Measurements from ENCODE around the gene RGS12. TPM values are rescaled to one million over a fixed set of nuclear protein-coding genes. Genes with fewer than 3 reads are reported as not detected.

The RGS12 gene, protein sequence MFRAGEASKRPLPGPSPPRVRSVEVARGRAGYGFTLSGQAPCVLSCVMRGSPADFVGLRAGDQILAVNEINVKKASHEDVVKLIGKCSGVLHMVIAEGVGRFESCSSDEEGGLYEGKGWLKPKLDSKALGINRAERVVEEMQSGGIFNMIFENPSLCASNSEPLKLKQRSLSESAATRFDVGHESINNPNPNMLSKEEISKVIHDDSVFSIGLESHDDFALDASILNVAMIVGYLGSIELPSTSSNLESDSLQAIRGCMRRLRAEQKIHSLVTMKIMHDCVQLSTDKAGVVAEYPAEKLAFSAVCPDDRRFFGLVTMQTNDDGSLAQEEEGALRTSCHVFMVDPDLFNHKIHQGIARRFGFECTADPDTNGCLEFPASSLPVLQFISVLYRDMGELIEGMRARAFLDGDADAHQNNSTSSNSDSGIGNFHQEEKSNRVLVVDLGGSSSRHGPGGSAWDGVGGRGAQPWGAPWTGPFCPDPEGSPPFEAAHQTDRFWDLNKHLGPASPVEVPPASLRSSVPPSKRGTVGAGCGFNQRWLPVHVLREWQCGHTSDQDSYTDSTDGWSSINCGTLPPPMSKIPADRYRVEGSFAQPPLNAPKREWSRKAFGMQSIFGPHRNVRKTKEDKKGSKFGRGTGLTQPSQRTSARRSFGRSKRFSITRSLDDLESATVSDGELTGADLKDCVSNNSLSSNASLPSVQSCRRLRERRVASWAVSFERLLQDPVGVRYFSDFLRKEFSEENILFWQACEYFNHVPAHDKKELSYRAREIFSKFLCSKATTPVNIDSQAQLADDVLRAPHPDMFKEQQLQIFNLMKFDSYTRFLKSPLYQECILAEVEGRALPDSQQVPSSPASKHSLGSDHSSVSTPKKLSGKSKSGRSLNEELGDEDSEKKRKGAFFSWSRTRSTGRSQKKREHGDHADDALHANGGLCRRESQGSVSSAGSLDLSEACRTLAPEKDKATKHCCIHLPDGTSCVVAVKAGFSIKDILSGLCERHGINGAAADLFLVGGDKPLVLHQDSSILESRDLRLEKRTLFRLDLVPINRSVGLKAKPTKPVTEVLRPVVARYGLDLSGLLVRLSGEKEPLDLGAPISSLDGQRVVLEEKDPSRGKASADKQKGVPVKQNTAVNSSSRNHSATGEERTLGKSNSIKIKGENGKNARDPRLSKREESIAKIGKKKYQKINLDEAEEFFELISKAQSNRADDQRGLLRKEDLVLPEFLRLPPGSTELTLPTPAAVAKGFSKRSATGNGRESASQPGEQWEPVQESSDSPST (N-terminal part only)
- total RNA-seq (2014; rRNA removed; shearing (Covaris generic)) = 26.3 and 34.0 TPM in 2 replicates

GRCh38 chr4:3292571-3293400 lies at the start of gene RGS12:
TSS of gene RGS12 (plus strand) at chr4:3293021. CDS start at chr4:3316171, 23,150 bp downstream.
- no peaks in the 10 kb centered on the region for H3K36me3 ChIP-seq
- H3K4me1 ChIP-seq = no peaks in the 10 kb centered on the region; the same call in 1 of the 2 replicates
- H3K9me3 ChIP-seq (replicated peaks) = no peaks in the 10 kb centered on the region
- DNase-seq = peak; percentile 96 to 97
- no peaks in the 10 kb centered on the region; the same call in 1 of the 2 replicates for H3K27me3 ChIP-seq
- H3K4me3 ChIP-seq = peak within 1 kb of the TSS; percentile 82
- peak within 1 kb of the TSS; percentile 40 for H3K27ac ChIP-seq

DNA sequence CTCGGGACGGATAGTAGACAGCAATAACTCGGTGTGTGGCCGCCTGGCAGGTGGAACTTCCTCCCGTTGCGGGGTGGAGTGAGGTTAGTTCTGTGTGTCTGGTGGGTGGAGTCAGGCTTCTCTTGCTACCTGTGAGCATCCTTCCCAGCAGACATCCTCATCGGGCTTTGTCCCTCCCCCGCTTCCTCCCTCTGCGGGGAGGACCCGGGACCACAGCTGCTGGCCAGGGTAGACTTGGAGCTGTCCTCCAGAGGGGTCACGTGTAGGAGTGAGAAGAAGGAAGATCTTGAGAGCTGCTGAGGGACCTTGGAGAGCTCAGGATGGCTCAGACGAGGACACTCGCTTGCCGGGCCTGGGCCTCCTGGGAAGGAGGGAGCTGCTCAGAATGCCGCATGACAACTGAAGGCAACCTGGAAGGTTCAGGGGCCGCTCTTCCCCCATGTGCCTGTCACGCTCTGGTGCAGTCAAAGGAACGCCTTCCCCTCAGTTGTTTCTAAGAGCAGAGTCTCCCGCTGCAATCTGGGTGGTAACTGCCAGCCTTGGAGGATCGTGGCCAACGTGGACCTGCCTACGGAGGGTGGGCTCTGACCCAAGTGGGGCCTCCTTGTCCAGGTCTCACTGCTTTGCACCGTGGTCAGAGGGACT lies 49.6 kb upstream of the RGS12 start:
- peaks cover 13% of the 10 kb centered on the region for H3K36me3 ChIP-seq
- no peak for DNase-seq
- no peaks in the 10 kb centered on the region for H3K27me3 ChIP-seq
- no peaks in the 10 kb centered on the region for H3K4me1 ChIP-seq
- no peak overlapping the region for H3K27ac ChIP-seq
- H3K4me3 ChIP-seq = no peak overlapping the region
- no peaks in the 10 kb centered on the region for H3K9me3 ChIP-seq (replicated peaks)

DNA sequence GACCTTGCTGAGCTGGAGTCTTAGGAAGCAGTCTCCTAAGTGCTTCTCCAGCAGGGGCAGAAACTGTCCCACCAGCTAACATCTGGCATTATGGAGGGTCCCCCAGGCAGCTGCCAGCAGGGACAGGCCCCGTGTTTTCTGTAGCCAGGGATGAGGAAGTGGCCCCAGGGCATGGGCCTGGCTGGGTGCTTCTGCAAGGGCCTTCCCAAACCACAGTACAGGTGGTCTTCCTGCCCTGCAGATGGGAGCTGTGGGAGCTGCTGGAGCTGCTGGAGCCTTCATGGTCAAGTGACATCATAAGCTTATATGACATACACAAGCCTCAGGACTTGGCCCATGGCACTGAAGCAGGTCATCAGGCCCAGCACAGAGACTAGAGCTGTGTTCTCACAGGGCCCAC lies 48.8 kb upstream of the RGS12 start:
- Histone ChIP-seq H3K36me3 (peaks cover 13% of the 10 kb centered on the region), H3K27me3 (no peaks in the 10 kb centered on the region), H3K9me3 (replicated peaks) (no peaks in the 10 kb centered on the region), H3K27ac (no peak overlapping the region), H3K4me3 (no peak overlapping the region), H3K4me1 (no peaks in the 10 kb centered on the region)
- peak in 1 of 2 experiments; percentile 22 for DNase-seq

DNA sequence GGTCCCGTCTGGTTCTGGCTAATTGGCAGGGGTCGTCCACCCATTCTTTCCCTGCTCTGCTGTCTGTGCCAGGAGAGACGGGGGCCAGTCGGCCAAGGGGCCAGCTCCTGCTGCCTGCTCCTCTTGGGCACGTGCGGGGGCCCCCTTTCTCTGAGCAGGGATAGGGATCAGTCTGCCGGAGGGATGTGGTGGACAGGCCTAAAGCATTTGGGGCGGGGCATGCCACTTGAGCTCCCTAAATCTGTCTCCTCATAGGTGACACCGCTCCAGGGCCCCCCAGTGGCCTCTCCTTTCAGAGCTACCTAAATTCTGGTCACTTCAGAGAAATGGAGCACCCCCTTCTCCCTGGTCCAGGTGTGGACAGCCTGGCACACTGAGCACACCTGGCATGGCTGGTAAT lies 48.1 kb upstream of the RGS12 start:
- H3K36me3 ChIP-seq = peaks cover 9% of the 10 kb centered on the region
- H3K27me3 ChIP-seq = no peaks in the 10 kb centered on the region
- no peak overlapping the region for H3K4me3 ChIP-seq
- no peak for DNase-seq
- H3K9me3 ChIP-seq (replicated peaks) = no peaks in the 10 kb centered on the region
- no peak overlapping the region for H3K27ac ChIP-seq
- no peaks in the 10 kb centered on the region for H3K4me1 ChIP-seq

- Histone ChIP-seq H3K4me1 (no peaks in the 10 kb centered on the region), H3K4me3 (no peak overlapping the region), H3K9me3 (replicated peaks) (no peaks in the 10 kb centered on the region), H3K36me3 (peaks cover 3% of the 10 kb centered on the region; the same call in 1 of the 2 replicates), H3K27me3 (no peaks in the 10 kb centered on the region), H3K27ac (no peak overlapping the region)
- no peak for DNase-seq
Observed at GRCh38 chr4:3245676-3246075, 47.1 kb upstream of the RGS12 start.

- Histone ChIP-seq H3K4me3 (no peak overlapping the region), H3K9me3 (replicated peaks) (no peaks in the 10 kb centered on the region)
Observed at GRCh38 chr4:3246458-3247398, 46.1 kb upstream of the RGS12 start.

DNA sequence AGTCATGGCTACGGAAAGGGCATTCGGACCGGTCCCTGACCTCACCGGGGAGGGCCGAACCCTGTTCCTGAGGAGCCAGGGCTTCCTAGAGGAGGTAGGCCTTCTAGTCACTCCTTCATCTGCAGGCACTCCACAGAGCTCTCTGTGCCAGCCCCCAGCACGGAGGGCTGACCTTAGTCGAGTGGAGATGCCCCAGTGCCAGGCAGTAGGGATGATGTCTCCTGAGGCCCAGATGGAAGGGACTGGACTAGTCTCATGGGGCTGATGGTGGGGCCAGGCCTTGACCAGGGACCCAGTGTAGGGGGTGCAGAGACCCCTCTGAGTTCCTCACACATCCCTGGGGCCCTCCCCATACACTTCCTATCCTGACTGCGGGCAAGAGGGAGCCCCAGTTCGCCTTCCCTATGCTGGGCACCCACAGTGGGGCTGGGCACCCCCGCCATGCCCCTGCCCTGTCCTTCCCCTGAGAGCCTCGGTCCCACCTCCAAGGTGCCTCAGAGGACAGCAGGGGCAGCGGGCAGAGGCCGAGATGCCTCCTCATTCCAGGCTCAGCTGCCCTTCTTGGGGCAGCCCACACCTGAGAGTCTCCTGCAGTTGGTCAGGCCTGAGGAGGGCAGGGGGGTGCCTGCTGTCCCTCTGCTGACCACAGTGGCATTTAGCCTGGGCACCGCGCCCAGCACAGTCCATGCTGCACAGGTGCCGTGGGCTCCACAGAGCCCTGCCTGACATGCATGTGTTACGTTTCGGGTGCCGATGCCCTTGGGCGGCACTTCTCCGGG lies 45.2 kb upstream of the RGS12 start:
- Histone ChIP-seq H3K9me3 (replicated peaks) (no peaks in the 10 kb centered on the region), H3K36me3 (no peaks in the 10 kb centered on the region), H3K27me3 (no peaks in the 10 kb centered on the region), H3K4me3 (no peak overlapping the region), H3K4me1 (no peaks in the 10 kb centered on the region), H3K27ac (no peak overlapping the region)
- no peak for DNase-seq

More at GRCh38 chr4:3246458-3247398, 46.1 kb upstream of the RGS12 start:
- Histone ChIP-seq H3K27ac (no peak overlapping the region), H3K27me3 (no peaks in the 10 kb centered on the region), H3K4me1 (no peaks in the 10 kb centered on the region), H3K36me3 (no peaks in the 10 kb centered on the region)
- DNase-seq = no peak

- no peaks in the 10 kb centered on the region for H3K4me1 ChIP-seq
- no peak overlapping the region for H3K4me3 ChIP-seq
- H3K9me3 ChIP-seq (replicated peaks) = no peaks in the 10 kb centered on the region
- no peak for DNase-seq
- H3K27me3 ChIP-seq = no peaks in the 10 kb centered on the region
- H3K27ac ChIP-seq = no peak overlapping the region
- H3K36me3 ChIP-seq = no peaks in the 10 kb centered on the region
Observed at GRCh38 chr4:3248178-3248480, 44.7 kb upstream of the RGS12 start.

DNA sequence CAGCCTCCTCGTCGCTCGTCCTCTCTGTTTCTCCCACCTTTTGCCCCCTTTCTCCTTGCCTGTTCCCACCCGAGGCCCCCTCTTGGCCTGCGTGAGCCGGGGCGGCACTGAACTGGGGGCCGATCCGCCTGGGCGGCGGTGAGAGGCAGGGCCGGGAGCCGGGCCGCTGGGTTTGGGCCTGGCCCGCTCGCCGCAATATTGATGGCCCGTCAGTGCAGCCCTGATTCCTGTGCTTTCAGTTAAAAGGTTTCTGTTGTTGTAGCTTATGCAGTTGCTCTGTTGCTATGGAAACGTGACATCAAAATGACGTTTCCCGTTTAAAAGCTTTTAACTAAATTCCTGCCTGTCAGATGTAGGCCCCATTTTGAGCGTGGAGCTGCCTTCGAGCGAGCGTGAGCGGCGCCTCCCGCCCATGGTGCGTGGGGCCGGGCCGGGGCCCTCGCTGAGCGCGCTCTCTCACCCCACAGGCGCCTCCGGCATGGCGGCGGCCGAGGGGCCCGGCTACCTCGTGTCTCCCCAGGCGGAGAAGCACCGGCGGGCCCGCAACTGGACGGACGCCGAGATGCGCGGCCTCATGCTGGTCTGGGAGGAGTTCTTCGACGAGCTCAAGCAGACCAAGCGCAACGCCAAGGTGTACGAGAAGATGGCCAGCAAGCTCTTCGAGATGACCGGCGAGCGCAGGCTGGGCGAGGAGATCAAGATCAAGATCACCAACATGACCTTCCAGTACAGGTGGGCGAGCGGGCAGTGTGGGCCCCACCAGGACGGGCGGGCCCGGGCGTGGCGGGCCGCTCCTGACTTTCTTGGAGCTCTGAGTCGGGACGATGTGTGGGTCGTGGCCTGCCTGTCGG lies 43.8 kb upstream of the RGS12 start, which contains the start of gene MSANTD1:
MSANTD1 (plus strand) TSS at position 349 of the 851 bp plus-strand sequence; CDS start at position 413, 64 bp downstream.
- H3K4me3 ChIP-seq = no peak within 1 kb of the TSS
- no peak for DNase-seq
- no peaks in the 10 kb centered on the region for H3K4me1 ChIP-seq
- H3K27me3 ChIP-seq = no peaks in the 10 kb centered on the region
- H3K9me3 ChIP-seq (replicated peaks) = no peaks in the 10 kb centered on the region
- no peaks in the 10 kb centered on the region for H3K36me3 ChIP-seq
- no peak within 1 kb of the TSS for H3K27ac ChIP-seq

GRCh38 chr4:3249711-3250437 lies 42.9 kb upstream of the RGS12 start:
- Histone ChIP-seq H3K27ac (no peak overlapping the region), H3K27me3 (no peaks in the 10 kb centered on the region), H3K4me3 (no peak overlapping the region)

GRCh38 chr4:3250438-3250955 lies 42.3 kb upstream of the RGS12 start:
- no peak overlapping the region for H3K4me3 ChIP-seq
- H3K36me3 ChIP-seq = no peaks in the 10 kb centered on the region
- H3K27me3 ChIP-seq = no peaks in the 10 kb centered on the region
- no peaks in the 10 kb centered on the region for H3K4me1 ChIP-seq
- no peaks in the 10 kb centered on the region for H3K9me3 ChIP-seq (replicated peaks)
- no peak overlapping the region for H3K27ac ChIP-seq
- DNase-seq = no peak

More at GRCh38 chr4:3249711-3250437, 42.9 kb upstream of the RGS12 start:
- Histone ChIP-seq H3K9me3 (replicated peaks) (no peaks in the 10 kb centered on the region), H3K36me3 (no peaks in the 10 kb centered on the region), H3K4me1 (no peaks in the 10 kb centered on the region)
- DNase-seq = no peak
